ENCODE data around the gene RNF213. TPM values are rescaled to one million over a fixed set of nuclear protein-coding genes. Genes with fewer than 3 reads are reported as not detected.

RNF213 gene
- total RNA-seq, 3 donors from 2014 or later: 135 to 143 (median 136) TPM

DNA sequence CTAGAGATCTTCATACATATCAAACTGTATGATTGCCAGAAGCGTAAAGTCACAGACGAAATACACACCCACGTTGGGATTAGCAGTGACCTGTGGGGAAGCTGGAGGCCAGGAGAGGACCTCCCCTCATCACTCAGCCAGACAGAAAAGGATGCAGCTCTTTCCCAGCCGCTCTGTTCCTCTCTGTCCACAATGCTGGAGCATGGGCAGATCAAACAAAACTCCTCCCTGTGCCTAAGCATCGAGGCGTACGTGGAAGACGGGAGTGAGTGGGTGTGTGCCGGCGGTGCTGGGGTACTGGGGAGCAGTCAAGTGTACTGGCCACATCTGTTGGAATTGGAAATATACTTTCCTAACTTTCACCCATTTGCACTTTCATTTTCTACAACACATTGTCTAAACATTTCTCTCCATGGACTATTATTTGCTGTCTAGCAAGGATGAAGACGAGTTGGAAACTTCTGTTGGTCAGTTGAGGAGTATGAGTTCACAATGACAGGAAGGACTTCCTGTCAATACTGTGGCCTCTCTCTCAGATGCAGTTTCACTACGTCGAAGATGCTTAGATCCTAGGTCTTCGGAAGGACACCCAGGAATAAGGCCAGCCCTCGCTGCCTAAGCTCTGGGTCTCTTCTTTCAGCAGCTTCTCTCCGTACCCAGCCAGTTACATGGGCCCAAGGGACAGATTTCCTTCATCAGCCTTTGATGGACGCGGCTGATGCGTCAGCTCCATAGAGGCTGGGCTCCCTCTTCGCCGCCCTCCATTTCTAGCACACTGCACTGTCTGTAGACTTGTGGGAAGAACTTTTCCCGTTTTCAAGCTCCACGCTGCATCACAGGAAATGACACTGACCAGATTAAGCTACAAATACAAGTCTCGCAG, 123.7 kb downstream of the RNF213 start:
- DNase-seq (no peak), ATAC-seq (no peak)
- H3K9me3 ChIP-seq: no peaks in the 10 kb centered on the region
- H3K36me3 ChIP-seq (ENCODE audit: low read depth): peaks cover 34% of the 10 kb centered on the region
- no peak overlapping the region for H3K4me3 ChIP-seq
- TF ChIP-seq, protein P1, sequence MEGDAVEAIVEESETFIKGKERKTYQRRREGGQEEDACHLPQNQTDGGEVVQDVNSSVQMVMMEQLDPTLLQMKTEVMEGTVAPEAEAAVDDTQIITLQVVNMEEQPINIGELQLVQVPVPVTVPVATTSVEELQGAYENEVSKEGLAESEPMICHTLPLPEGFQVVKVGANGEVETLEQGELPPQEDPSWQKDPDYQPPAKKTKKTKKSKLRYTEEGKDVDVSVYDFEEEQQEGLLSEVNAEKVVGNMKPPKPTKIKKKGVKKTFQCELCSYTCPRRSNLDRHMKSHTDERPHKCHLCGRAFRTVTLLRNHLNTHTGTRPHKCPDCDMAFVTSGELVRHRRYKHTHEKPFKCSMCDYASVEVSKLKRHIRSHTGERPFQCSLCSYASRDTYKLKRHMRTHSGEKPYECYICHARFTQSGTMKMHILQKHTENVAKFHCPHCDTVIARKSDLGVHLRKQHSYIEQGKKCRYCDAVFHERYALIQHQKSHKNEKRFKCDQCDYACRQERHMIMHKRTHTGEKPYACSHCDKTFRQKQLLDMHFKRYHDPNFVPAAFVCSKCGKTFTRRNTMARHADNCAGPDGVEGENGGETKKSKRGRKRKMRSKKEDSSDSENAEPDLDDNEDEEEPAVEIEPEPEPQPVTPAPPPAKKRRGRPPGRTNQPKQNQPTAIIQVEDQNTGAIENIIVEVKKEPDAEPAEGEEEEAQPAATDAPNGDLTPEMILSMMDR (IDR thresholded peaks at IDR 0.05): no peak
- no peaks in the 10 kb centered on the region for H3K4me1 ChIP-seq (ENCODE audit: low read depth)
- intact Hi-C loops (cut with DNase I, micrococcal nuclease): no loop called here

DNA sequence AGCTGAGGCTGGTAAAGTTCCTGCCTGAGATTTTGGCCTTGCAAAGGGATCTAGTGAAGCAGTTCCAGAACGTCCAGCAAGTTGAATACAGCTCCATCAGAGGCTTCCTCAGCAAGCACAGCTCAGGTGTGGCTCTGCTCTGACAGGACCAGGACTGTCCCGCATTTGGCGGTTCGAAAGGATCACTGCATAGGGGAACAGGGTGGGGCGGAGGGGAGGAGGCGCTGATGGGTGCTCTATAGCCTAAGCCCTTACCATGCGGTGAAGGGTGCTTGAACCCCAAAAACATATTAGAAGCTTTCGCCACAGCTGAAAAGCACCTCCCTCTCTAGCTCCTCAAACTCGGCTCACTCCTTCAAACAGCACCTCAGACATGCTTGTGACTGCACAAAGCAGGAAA, 124.4 kb downstream of the RNF213 start:
- no peak overlapping the region for H3K4me3 ChIP-seq
- peaks cover 41% of the 10 kb centered on the region for H3K36me3 ChIP-seq (ENCODE audit: low read depth)
- H3K4me1 ChIP-seq (ENCODE audit: low read depth): no peaks in the 10 kb centered on the region
- intact Hi-C loops (cut with DNase I, micrococcal nuclease): no loop called here
- H3K9me3 ChIP-seq: no peaks in the 10 kb centered on the region
- ATAC-seq (peak; percentile 13), DNase-seq (no peak)
- TF ChIP-seq, protein P1 (IDR thresholded peaks at IDR 0.05): no peak

DNA sequence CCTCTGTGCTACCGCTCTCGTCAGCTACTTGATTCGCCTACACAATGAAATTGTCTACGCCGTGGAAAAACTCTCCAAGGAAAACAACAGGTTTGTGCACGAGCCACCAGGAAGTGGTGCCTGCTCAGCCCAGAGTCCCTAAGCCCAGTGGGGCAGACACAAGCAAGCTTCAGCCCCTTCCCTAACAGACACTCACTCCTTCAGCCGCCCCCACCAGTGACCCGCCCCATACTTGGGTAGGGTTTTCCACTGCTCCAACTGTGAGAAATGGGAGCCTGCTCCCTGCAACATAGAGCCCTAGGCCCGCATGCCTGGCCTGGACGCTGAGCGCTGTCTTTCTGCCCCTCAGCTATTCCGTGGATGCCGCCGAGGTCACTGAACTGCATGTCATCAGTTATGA, 125.7 kb downstream of the RNF213 start:
- no peaks in the 10 kb centered on the region for H3K4me1 ChIP-seq (ENCODE audit: low read depth)
- ATAC-seq: no peak
- H3K4me3 ChIP-seq: no peak overlapping the region
- intact Hi-C loops (cut with DNase I, micrococcal nuclease): no loop called here
- H3K9me3 ChIP-seq: no peaks in the 10 kb centered on the region
- DNase-seq: no peak
- TF ChIP-seq, protein P1 (IDR thresholded peaks at IDR 0.05): no peak
- peaks cover 37% of the 10 kb centered on the region for H3K36me3 ChIP-seq (ENCODE audit: low read depth)

DNA sequence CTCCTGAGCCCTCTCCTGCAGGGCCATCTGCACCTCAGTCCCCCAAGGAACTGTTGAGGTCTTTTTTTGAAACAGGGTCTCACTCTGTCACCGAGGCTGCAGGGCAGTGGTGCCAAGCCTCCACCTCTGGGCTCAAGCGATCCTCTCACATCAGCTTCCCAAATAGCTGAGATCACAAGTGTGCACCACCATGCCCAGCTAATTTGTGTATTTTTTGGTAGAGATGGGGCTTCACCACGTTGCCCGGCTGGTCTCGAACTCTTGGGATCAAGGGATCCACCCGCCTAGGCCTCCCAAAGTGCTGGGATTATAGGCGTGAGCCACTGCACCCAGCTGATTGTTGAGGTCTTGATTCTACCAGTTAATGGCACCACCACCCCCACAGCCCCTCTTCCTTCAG, 126.4 kb downstream of the RNF213 start:
- Histone ChIP-seq H3K4me1 (ENCODE audit: low read depth) (no peaks in the 10 kb centered on the region), H3K36me3 (ENCODE audit: low read depth) (peaks cover 30% of the 10 kb centered on the region), H3K9me3 (no peaks in the 10 kb centered on the region), H3K4me3 (no peak overlapping the region)
- no peak for ATAC-seq
- DNase-seq: no peak
- TF ChIP-seq, protein P1 (IDR thresholded peaks at IDR 0.05): no peak
- intact Hi-C loops (cut with DNase I, micrococcal nuclease): no loop called here

DNA sequence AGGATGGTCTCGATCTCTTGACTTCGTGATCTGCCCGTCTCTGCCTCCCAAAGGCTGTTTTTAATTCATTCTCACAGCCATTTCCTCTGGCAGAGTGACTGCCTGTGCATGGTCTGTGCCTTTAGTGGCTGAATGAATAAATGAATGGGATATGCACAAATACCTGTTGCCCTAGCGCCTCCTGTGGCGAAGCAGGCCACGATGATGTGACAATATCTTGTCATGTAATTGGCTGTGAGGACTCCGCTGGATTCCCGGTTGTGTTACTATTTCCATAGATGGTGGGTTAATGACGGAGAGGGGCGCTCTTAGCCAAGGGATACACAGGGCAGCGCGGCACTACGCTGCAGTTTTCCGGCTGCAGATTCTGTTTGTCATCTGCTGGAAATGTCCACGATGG, 127.5 kb downstream of the RNF213 start:
- Histone ChIP-seq H3K36me3 (ENCODE audit: low read depth) (peaks cover 20% of the 10 kb centered on the region), H3K4me3 (no peak overlapping the region), H3K9me3 (no peaks in the 10 kb centered on the region), H3K4me1 (ENCODE audit: low read depth) (no peaks in the 10 kb centered on the region)
- intact Hi-C loops (cut with DNase I, micrococcal nuclease): no loop called here
- TF ChIP-seq, protein P1 (IDR thresholded peaks at IDR 0.05): no peak
- ATAC-seq: no peak
- no peak for DNase-seq
